Natural killer cell (primary cell): ENCODE results near the gene SNPH. TPM values are rescaled to one million over a fixed set of nuclear protein-coding genes. Genes with fewer than 3 reads are reported as not detected.
A peak's percentile ranks its signal among the peaks of the same experiment; 100 is the strongest.

ENCODE experiments used
- ATAC-seq, 3 donors: fragments of 150-1000 bp in 2 of 3; fragments of 200-7000 bp in 1 of 3; cut with Tn5 transposase; 1 replicate in 1 of 3; 2 replicates in 2 of 3; pipeline ENCODE4 v1.10.0; 2021; ENCODE audit warnings: mild to moderate bottlenecking in 2 of 3, moderate library complexity in 2 of 3
- DNase-seq, 2 donors: peaks; one replicate each; pipeline versions ENCODE4 v3.0.0 to v3.0.0-alpha.2; 2013 to 2021; ENCODE audit warnings: mixed read lengths in 1 of 2
- H3K27ac ChIP-seq: one replicate; pipeline ENCODE4 v1.5.1; 2013; ENCODE audit warnings: mild to moderate bottlenecking, low read length
- H3K27me3 ChIP-seq: one replicate; pipeline ENCODE4 v1.6.1; 2013; ENCODE audit warnings: low read length; ENCODE audit not compliant: control insufficient read depth, insufficient read depth
- H3K36me3 ChIP-seq: one replicate; pipeline ENCODE4 v1.6.1; 2013; ENCODE audit warnings: low read length; ENCODE audit not compliant: control insufficient read depth, insufficient read depth
- H3K4me1 ChIP-seq: one replicate; pipeline ENCODE4 v1.6.1; 2013; ENCODE audit warnings: low read length; ENCODE audit not compliant: control insufficient read depth, insufficient read depth
- H3K4me3 ChIP-seq: one replicate; pipeline ENCODE4 v1.5.1; 2013; ENCODE audit warnings: low read length
- H3K9me3 ChIP-seq: one replicate; pipeline ENCODE4 v1.6.1; 2013; ENCODE audit warnings: low read length; ENCODE audit not compliant: control insufficient read depth, insufficient read depth
- H3K27ac Mint-ChIP-seq, 2 donors: one replicate each; pipeline ENCODE4 v1.8.0; 2022; ENCODE audit warnings: mild to moderate bottlenecking in 2 of 2, mixed read lengths in 2 of 2, moderate library complexity in 1 of 2
- H3K27me3 Mint-ChIP-seq, 2 donors: one replicate each; pipeline ENCODE4 v1.8.0; 2022; ENCODE audit warnings: low read depth in 2 of 2, mixed read lengths in 2 of 2
- H3K36me3 Mint-ChIP-seq: one replicate; pipeline ENCODE4 v1.8.0; 2022; ENCODE audit warnings: mixed read lengths
- H3K4me1 Mint-ChIP-seq, 2 donors: one replicate each; pipeline ENCODE4 v1.8.0; 2022; ENCODE audit warnings: mixed read lengths in 2 of 2
- H3K4me3 Mint-ChIP-seq: one replicate; pipeline ENCODE4 v1.8.0; 2022; ENCODE audit warnings: mild to moderate bottlenecking, moderate library complexity, mixed read lengths
- H3K9me3 Mint-ChIP-seq, 2 donors: one replicate each; pipeline ENCODE4 v1.8.0; 2022; ENCODE audit warnings: mixed read lengths in 2 of 2
- WGBS: methylation state at CpG from one replicate; pipeline ENCODE4 v1.1.7; 2013; ENCODE audit warnings: missing lambda C conversion rate; ENCODE audit not compliant: insufficient coverage; 5-methylcytosine and 5-hydroxymethylcytosine counted together
- intact Hi-C: fragments of 100-400 bp; cut with micrococcal nuclease; formaldehyde crosslinking; loops from one replicate; pipeline ENCODE4 v1.14.2; 2022
- total RNA-seq, 4 donors: library from RNA; stranded (reverse); fragments of 120-200 nt in 1 of 4; gene quantifications; one replicate each; pipeline versions ENCODE4 v1.2.3 to v1.2.4, GENCODE V29; 2013 to 2022
- TF ChIP-seq, protein P1 (sequence below): fragments of 200-600 bp; IDR thresholded peaks from one replicate; pipeline ENCODE4 v1.8.0; 2022; ENCODE audit warnings: antibody characterized with exemption

SNPH gene
- total RNA-seq, 3 donors from 2014 or later (not counting 1 experiment from before 2014, with no cell fraction given), result 3.1 to 5.9 (median 5.8) TPM

DNA sequence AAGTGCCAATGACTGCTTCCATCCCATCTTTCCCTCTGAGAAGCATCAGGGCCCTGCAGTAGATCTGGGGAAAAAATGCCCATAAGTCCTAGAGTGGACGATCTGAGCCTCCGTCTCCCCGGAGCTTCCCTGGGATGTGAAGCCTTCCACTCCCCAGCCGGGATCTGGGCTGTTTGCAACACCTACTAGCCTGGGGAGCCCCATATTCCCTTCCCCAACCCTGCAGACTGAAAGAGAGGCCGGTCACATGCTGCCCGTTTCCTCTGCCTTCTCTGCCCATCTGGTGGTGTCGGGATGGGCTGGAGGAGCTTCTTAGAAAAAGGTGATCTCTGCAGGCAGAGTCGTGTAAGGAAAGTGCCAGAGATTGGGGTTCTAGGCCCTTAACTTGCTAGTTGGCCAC lies 1.1 kb downstream of the SNPH start:
- Histone ChIP-seq H3K9me3 (no peaks in the 10 kb centered on the region), H3K4me1 (peaks cover 13% of the 10 kb centered on the region), H3K36me3 (no peaks in the 10 kb centered on the region), H3K4me3 (no peak overlapping the region), H3K27me3 (peaks cover 3% of the 10 kb centered on the region), H3K27ac (no peak overlapping the region)
- intact Hi-C loops, result no loop called here
- TF ChIP-seq, protein P1, sequence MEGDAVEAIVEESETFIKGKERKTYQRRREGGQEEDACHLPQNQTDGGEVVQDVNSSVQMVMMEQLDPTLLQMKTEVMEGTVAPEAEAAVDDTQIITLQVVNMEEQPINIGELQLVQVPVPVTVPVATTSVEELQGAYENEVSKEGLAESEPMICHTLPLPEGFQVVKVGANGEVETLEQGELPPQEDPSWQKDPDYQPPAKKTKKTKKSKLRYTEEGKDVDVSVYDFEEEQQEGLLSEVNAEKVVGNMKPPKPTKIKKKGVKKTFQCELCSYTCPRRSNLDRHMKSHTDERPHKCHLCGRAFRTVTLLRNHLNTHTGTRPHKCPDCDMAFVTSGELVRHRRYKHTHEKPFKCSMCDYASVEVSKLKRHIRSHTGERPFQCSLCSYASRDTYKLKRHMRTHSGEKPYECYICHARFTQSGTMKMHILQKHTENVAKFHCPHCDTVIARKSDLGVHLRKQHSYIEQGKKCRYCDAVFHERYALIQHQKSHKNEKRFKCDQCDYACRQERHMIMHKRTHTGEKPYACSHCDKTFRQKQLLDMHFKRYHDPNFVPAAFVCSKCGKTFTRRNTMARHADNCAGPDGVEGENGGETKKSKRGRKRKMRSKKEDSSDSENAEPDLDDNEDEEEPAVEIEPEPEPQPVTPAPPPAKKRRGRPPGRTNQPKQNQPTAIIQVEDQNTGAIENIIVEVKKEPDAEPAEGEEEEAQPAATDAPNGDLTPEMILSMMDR, result no peak
- H3K4me1 Mint-ChIP-seq, result peaks cover 22 to 32% of the 10 kb centered on the region in 2 donors
- no peaks in the 10 kb centered on the region for H3K9me3 Mint-ChIP-seq
- no peak for ATAC-seq
- peaks cover 0 to 5% of the 10 kb centered on the region in 2 donors for H3K27me3 Mint-ChIP-seq
- 93% methylated on average over 8 of the region's 8 CpGs for WGBS
- peak overlapping the region in 1 of 2 donors; percentile 20 for H3K27ac Mint-ChIP-seq
- H3K4me3 Mint-ChIP-seq, result peak overlapping the region; percentile 17
- no peak for DNase-seq
- no peaks in the 10 kb centered on the region for H3K36me3 Mint-ChIP-seq

DNA sequence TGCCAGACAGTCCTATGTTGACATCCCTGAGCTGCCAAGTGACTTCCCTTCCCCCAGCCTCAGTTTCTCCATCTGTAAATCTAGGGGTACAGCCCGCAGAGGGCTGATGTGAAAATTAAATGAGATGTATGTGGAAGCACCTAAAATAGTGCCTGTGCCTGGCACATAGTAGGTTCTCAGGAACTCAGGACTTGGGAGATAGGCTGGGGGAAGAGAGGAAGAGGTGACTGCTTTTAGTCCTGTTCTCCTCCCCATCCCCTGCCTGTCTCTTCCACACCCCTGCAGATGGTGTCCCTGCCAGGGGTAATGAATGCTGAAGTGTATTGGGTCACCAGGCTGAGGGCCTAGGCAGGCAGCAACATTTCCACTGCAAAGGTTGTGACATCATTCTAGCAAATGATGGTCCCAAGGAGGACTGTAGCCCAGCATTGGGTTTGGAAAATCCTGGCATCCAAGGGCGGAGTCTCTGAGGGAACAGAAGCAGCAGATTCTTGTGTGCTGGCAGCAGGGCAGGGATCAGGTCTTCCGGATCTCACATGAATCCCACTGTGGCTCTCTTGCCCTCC lies 1.8 kb downstream of the SNPH start:
- ATAC-seq, result no peak
- Histone ChIP-seq H3K4me3 (no peak overlapping the region), H3K36me3 (no peaks in the 10 kb centered on the region), H3K9me3 (no peaks in the 10 kb centered on the region), H3K4me1 (peaks cover 13% of the 10 kb centered on the region), H3K27me3 (peaks cover 2% of the 10 kb centered on the region), H3K27ac (no peak overlapping the region)
- 94% methylated on average over 3 of the region's 3 CpGs for WGBS
- DNase-seq, result no peak
- H3K27ac Mint-ChIP-seq, result peak overlapping the region in 1 of 2 donors; percentile 50
- H3K27me3 Mint-ChIP-seq, result peaks cover 0 to 5% of the 10 kb centered on the region in 2 donors
- H3K4me1 Mint-ChIP-seq, result peaks cover 22 to 32% of the 10 kb centered on the region in 2 donors
- intact Hi-C loops, result no loop called here
- TF ChIP-seq, protein P1, result no peak
- no peaks in the 10 kb centered on the region for H3K9me3 Mint-ChIP-seq
- peak overlapping the region; percentile 53 for H3K4me3 Mint-ChIP-seq
- no peaks in the 10 kb centered on the region for H3K36me3 Mint-ChIP-seq

DNA sequence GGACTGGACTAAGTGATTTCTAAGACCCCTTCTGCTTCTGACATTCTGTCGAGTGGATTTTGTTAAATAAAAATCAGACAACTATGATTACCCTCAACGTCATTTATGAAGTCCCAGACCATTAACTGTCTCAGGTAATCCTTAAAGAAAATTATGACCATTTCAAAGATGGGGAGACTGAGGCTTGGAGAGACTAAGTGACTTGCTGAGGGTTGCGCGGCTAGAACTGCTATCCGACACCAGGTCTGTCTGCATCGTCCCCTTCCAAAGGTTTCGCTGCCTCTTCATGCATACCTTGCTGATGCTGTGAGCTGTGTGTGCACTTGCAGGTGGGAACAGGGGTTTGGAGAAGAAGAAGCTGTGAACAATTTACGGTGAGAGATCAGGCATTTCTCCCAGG lies 3.1 kb downstream of the SNPH start:
- intact Hi-C loops, result no loop called here
- TF ChIP-seq, protein P1, result no peak
- no peaks in the 10 kb centered on the region for H3K36me3 Mint-ChIP-seq

DNA sequence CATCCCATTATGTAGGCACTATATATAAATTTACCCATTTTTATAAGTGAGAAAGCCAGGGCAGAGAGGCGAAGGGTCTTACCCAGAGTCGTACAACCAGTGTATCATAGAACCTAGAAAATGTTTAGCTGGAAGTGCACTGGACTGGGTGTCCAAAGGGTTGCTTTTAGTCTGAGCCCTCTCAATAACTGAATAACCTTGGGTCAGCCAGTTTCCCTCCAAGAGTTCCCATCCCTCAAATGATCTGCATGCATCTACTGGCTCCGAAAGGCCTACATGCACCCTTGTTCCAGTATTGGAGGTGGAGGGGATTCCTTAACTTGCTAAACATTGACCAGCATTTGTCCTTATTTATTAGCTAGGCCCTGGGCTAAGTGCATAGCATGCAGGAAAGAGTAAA lies 3.8 kb downstream of the SNPH start:
- Histone ChIP-seq H3K36me3 (no peaks in the 10 kb centered on the region), H3K9me3 (no peaks in the 10 kb centered on the region), H3K27me3 (no peaks in the 10 kb centered on the region), H3K4me3 (no peak overlapping the region), H3K27ac (no peak overlapping the region), H3K4me1 (peaks cover 13% of the 10 kb centered on the region)
- ATAC-seq, result no peak
- TF ChIP-seq, protein P1, result no peak
- H3K36me3 Mint-ChIP-seq, result no peaks in the 10 kb centered on the region
- 100% methylated on average over 3 of the region's 3 CpGs for WGBS
- H3K9me3 Mint-ChIP-seq, result no peaks in the 10 kb centered on the region
- DNase-seq, result no peak
- H3K4me3 Mint-ChIP-seq, result no peak overlapping the region
- H3K27ac Mint-ChIP-seq, result no peak overlapping the region
- peaks cover 0 to 5% of the 10 kb centered on the region in 2 donors for H3K27me3 Mint-ChIP-seq
- intact Hi-C loops, result no loop called here
- H3K4me1 Mint-ChIP-seq, result peaks cover 21 to 30% of the 10 kb centered on the region in 2 donors

More for the DNA sequence above, 3.1 kb downstream of the SNPH start:
- Histone ChIP-seq H3K27ac (no peak overlapping the region), H3K36me3 (no peaks in the 10 kb centered on the region), H3K27me3 (no peaks in the 10 kb centered on the region), H3K9me3 (no peaks in the 10 kb centered on the region), H3K4me1 (peaks cover 13% of the 10 kb centered on the region), H3K4me3 (no peak overlapping the region)
- no peaks in the 10 kb centered on the region for H3K9me3 Mint-ChIP-seq
- H3K4me3 Mint-ChIP-seq, result no peak overlapping the region
- H3K27me3 Mint-ChIP-seq, result peaks cover 0 to 5% of the 10 kb centered on the region in 2 donors
- DNase-seq (no peak), ATAC-seq (no peak)
- 98% methylated on average over 6 of the region's 8 CpGs for WGBS
- H3K27ac Mint-ChIP-seq, result no peak overlapping the region
- peaks cover 22 to 32% of the 10 kb centered on the region in 2 donors for H3K4me1 Mint-ChIP-seq
